ENCODE measurements around the gene CCR6.

Gene CCR6

DNA sequence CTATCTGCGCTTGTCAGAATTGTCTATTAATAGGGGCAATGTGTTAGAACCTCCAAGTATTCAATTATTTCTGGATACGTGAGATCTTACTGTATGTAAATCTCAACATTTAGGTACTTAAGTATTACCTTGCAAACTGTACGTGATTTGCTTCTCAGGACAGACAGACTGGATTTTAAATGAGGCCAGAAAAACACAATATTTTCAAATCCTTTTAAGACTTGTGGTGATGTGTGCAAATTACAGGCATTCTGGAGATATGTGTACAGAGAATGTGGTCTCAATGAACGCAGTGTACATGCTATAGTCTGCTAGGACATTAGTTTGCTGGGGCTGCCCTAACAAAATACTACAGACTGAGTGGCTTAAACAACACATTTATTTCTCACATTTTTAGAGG, 16.9 kb downstream of the CCR6 start:
- no peak overlapping the region for H3K27ac ChIP-seq
- TF ChIP-seq, protein P1, sequence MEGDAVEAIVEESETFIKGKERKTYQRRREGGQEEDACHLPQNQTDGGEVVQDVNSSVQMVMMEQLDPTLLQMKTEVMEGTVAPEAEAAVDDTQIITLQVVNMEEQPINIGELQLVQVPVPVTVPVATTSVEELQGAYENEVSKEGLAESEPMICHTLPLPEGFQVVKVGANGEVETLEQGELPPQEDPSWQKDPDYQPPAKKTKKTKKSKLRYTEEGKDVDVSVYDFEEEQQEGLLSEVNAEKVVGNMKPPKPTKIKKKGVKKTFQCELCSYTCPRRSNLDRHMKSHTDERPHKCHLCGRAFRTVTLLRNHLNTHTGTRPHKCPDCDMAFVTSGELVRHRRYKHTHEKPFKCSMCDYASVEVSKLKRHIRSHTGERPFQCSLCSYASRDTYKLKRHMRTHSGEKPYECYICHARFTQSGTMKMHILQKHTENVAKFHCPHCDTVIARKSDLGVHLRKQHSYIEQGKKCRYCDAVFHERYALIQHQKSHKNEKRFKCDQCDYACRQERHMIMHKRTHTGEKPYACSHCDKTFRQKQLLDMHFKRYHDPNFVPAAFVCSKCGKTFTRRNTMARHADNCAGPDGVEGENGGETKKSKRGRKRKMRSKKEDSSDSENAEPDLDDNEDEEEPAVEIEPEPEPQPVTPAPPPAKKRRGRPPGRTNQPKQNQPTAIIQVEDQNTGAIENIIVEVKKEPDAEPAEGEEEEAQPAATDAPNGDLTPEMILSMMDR (conservative IDR thresholded peaks at IDR 0.05), result no peak

DNA sequence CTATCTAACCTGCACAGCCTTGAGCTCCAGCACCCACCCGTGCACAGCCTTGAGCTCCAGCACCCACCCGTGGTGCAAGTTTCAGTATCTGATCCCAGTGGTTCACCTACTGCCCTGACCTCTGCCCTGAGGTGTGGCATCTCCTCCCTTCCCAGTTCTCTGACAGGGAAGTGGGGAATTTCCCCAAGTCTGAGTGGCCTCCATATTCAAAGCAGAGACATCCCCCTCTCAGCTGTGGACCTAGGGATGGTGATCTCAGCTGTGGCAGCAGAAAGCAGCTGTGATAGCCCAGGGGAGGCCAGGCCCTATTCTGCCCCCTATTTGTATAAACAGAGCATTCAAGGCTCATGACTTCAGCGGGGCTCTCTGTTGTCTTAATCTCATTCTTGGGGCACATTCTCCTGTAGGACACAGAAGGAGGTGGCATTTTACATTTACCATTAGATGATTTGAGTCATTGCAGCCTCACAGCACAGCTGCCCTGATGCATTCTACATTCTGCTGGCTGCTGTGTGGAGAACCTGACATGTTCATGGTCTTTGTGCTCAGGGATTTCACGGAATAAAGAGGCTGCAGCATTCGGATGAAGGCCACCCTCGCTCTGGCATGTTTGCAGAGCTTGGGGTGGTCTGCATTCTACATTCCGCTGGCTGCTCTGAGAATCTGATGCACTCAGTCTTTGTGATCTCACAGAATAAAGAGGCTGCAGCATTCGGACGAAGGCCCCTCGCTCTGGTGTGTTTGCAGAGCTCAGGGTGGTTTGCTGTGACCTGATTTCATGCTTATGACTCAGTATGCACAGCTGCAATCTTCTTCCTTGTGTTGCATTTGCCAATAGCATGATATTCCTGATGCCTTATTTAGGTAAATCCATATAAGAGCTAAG, 17.9 kb downstream of the CCR6 start:
- no peak overlapping the region for H3K27ac ChIP-seq
- TF ChIP-seq, protein P1 (conservative IDR thresholded peaks at IDR 0.05), result no peak

GRCh38 chr6:167141667-167142432, 19.0 kb downstream of the CCR6 start:
- TF ChIP-seq, protein P1 (conservative IDR thresholded peaks at IDR 0.05), result peak; percentile 97
- no peak overlapping the region for H3K27ac ChIP-seq

DNA sequence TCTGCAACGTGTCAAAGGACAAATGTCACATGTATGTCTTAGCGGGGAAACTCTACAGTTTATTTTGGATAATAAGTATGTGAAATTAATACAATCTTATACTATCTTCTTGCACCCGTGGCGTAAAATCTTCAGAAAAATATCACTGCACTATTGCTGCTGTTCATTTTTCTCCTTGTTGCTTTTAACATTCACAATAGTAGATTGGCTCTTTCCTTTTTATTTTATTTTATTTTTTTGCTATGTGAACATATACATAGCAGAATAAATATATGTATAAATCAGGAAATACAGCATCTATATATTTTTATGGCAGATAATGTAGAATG, 19.5 kb downstream of the CCR6 start:
- no peak overlapping the region for H3K27ac ChIP-seq
- TF ChIP-seq, protein P1 (conservative IDR thresholded peaks at IDR 0.05), result no peak; the same call in none of the 2 replicates

DNA sequence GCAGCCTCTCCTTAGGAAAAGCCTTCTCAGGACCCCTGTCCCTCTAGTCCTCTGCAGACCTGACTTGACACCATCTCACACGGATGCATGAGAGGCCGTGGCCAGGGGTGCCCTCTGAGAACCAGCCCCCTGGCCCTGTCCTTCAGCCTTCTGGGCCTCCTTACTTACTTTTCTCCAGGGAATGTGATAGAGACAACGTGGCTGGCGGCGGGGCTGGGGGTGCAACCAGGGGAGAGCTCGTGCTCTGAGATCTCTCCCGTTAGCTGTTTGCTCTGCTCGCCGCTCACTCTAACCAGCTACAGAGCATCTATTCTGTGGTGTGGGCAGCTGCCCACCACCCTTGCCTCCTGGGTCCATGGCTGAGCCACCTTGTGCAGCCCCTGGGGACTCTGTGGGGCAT, 20.1 kb downstream of the CCR6 start:
- no peak overlapping the region for H3K27ac ChIP-seq
- TF ChIP-seq, protein P1 (conservative IDR thresholded peaks at IDR 0.05), result no peak

- TF ChIP-seq, protein P1 (conservative IDR thresholded peaks at IDR 0.05), result no peak
- H3K27ac ChIP-seq, result no peak overlapping the region
These were observed 22.6 kb downstream of the CCR6 start for GRCh38 chr6:167145461-167145860.

GRCh38 chr6:167146135-167146534, 23.2 kb downstream of the CCR6 start:
- no peak overlapping the region for H3K27ac ChIP-seq
- TF ChIP-seq, protein P1 (conservative IDR thresholded peaks at IDR 0.05), result no peak
